ENCODE measurements around the gene RBMS3.
"Not testable (repeated sequence)": the region's sequence is repeated elsewhere in the genome, so short reads cannot be mapped to it uniquely, and the experiment has no call there.

RBMS3 gene

GRCh38 chr3:29345516-29346300 is 64.8 kb downstream of the RBMS3 start:
- Histone ChIP-seq H3K9me3 (ENCODE audit: control insufficient read depth, insufficient read depth, low read length) (no peaks in the 10 kb centered on the region), H3K4me3 (ENCODE audit: low read depth, low read length) (no peak overlapping the region), H3K9ac (ENCODE audit: low read depth, low read length) (peak overlapping the region; percentile 4), H3K27me3 (ENCODE audit: control insufficient read depth, insufficient read depth, low read length) (no peaks in the 10 kb centered on the region), H3K36me3 (ENCODE audit: control insufficient read depth, insufficient read depth, low read length) (no peaks in the 10 kb centered on the region), H3K4me1 (ENCODE audit: control insufficient read depth, insufficient read depth, low read length) (peaks cover 26% of the 10 kb centered on the region)

- Histone ChIP-seq H3K4me1 (ENCODE audit: control insufficient read depth, insufficient read depth, low read length) (peaks cover 26% of the 10 kb centered on the region), H3K36me3 (ENCODE audit: control insufficient read depth, insufficient read depth, low read length) (no peaks in the 10 kb centered on the region), H3K27me3 (ENCODE audit: control insufficient read depth, insufficient read depth, low read length) (no peaks in the 10 kb centered on the region), H3K9ac (ENCODE audit: low read depth, low read length) (no peak overlapping the region), H3K9me3 (ENCODE audit: control insufficient read depth, insufficient read depth, low read length) (no peaks in the 10 kb centered on the region), H3K4me3 (ENCODE audit: low read depth, low read length) (no peak overlapping the region)
These were observed 66.0 kb downstream of the RBMS3 start for GRCh38 chr3:29346828-29347227.

GRCh38 chr3:29347412-29347811 is 66.5 kb downstream of the RBMS3 start:
- no peak overlapping the region for H3K4me3 ChIP-seq (ENCODE audit: low read depth, low read length)
- H3K36me3 ChIP-seq (ENCODE audit: control insufficient read depth, insufficient read depth, low read length), result no peaks in the 10 kb centered on the region
- no peaks in the 10 kb centered on the region for H3K9me3 ChIP-seq (ENCODE audit: control insufficient read depth, insufficient read depth, low read length)
- H3K4me1 ChIP-seq (ENCODE audit: control insufficient read depth, insufficient read depth, low read length), result peaks cover 26% of the 10 kb centered on the region
- H3K27me3 ChIP-seq (ENCODE audit: control insufficient read depth, insufficient read depth, low read length), result no peaks in the 10 kb centered on the region
- H3K9ac ChIP-seq (ENCODE audit: low read depth, low read length), result no peak overlapping the region

GRCh38 chr3:29348316-29348715 is 67.4 kb downstream of the RBMS3 start:
- no peaks in the 10 kb centered on the region for H3K36me3 ChIP-seq (ENCODE audit: control insufficient read depth, insufficient read depth, low read length)
- no peaks in the 10 kb centered on the region for H3K27me3 ChIP-seq (ENCODE audit: control insufficient read depth, insufficient read depth, low read length)
- no peak overlapping the region for H3K9ac ChIP-seq (ENCODE audit: low read depth, low read length)
- peaks cover 26% of the 10 kb centered on the region for H3K4me1 ChIP-seq (ENCODE audit: control insufficient read depth, insufficient read depth, low read length)
- H3K4me3 ChIP-seq (ENCODE audit: low read depth, low read length), result no peak overlapping the region
- no peaks in the 10 kb centered on the region for H3K9me3 ChIP-seq (ENCODE audit: control insufficient read depth, insufficient read depth, low read length)

GRCh38 chr3:29349049-29349448 is 68.2 kb downstream of the RBMS3 start:
- Histone ChIP-seq H3K9ac (ENCODE audit: low read depth, low read length) (no peak overlapping the region), H3K36me3 (ENCODE audit: control insufficient read depth, insufficient read depth, low read length) (no peaks in the 10 kb centered on the region), H3K4me3 (ENCODE audit: low read depth, low read length) (no peak overlapping the region), H3K4me1 (ENCODE audit: control insufficient read depth, insufficient read depth, low read length) (peaks cover 26% of the 10 kb centered on the region), H3K27me3 (ENCODE audit: control insufficient read depth, insufficient read depth, low read length) (no peaks in the 10 kb centered on the region), H3K9me3 (ENCODE audit: control insufficient read depth, insufficient read depth, low read length) (no peaks in the 10 kb centered on the region)

GRCh38 chr3:29353807-29354206 is 72.9 kb downstream of the RBMS3 start:
- Histone ChIP-seq H3K9ac (ENCODE audit: low read depth, low read length) (no peak overlapping the region), H3K27me3 (ENCODE audit: control insufficient read depth, insufficient read depth, low read length) (no peaks in the 10 kb centered on the region), H3K36me3 (ENCODE audit: control insufficient read depth, insufficient read depth, low read length) (no peaks in the 10 kb centered on the region), H3K4me1 (ENCODE audit: control insufficient read depth, insufficient read depth, low read length) (no peaks in the 10 kb centered on the region), H3K9me3 (ENCODE audit: control insufficient read depth, insufficient read depth, low read length) (no peaks in the 10 kb centered on the region), H3K4me3 (ENCODE audit: low read depth, low read length) (no peak overlapping the region)

- no peaks in the 10 kb centered on the region for H3K9me3 ChIP-seq (ENCODE audit: control insufficient read depth, insufficient read depth, low read length)
- H3K27me3 ChIP-seq (ENCODE audit: control insufficient read depth, insufficient read depth, low read length), result no peaks in the 10 kb centered on the region
- H3K36me3 ChIP-seq (ENCODE audit: control insufficient read depth, insufficient read depth, low read length), result no peaks in the 10 kb centered on the region
- no peak overlapping the region for H3K9ac ChIP-seq (ENCODE audit: low read depth, low read length)
- H3K4me3 ChIP-seq (ENCODE audit: low read depth, low read length), result no peak overlapping the region
- no peaks in the 10 kb centered on the region for H3K4me1 ChIP-seq (ENCODE audit: control insufficient read depth, insufficient read depth, low read length)
These were observed 74.0 kb downstream of the RBMS3 start for GRCh38 chr3:29354894-29355293.

- H3K9ac ChIP-seq (ENCODE audit: low read depth, low read length), result no peak overlapping the region
- no peaks in the 10 kb centered on the region for H3K4me1 ChIP-seq (ENCODE audit: control insufficient read depth, insufficient read depth, low read length)
- H3K27me3 ChIP-seq (ENCODE audit: control insufficient read depth, insufficient read depth, low read length), result no peaks in the 10 kb centered on the region
- no peaks in the 10 kb centered on the region for H3K36me3 ChIP-seq (ENCODE audit: control insufficient read depth, insufficient read depth, low read length)
- no peak overlapping the region for H3K4me3 ChIP-seq (ENCODE audit: low read depth, low read length)
- no peaks in the 10 kb centered on the region for H3K9me3 ChIP-seq (ENCODE audit: control insufficient read depth, insufficient read depth, low read length)
These were observed 75.2 kb downstream of the RBMS3 start for GRCh38 chr3:29356062-29356461.

GRCh38 chr3:29360289-29360688 is 79.4 kb downstream of the RBMS3 start:
- not testable (repeated sequence) for H3K36me3 ChIP-seq (ENCODE audit: control insufficient read depth, insufficient read depth, low read length)

GRCh38 chr3:29363110-29363509 is 82.2 kb downstream of the RBMS3 start:
- no peak overlapping the region for H3K4me3 ChIP-seq (ENCODE audit: low read depth, low read length)
- no peaks in the 10 kb centered on the region for H3K36me3 ChIP-seq (ENCODE audit: control insufficient read depth, insufficient read depth, low read length)
- no peak overlapping the region for H3K9ac ChIP-seq (ENCODE audit: low read depth, low read length)
- H3K27me3 ChIP-seq (ENCODE audit: control insufficient read depth, insufficient read depth, low read length), result no peaks in the 10 kb centered on the region
- H3K4me1 ChIP-seq (ENCODE audit: control insufficient read depth, insufficient read depth, low read length), result no peaks in the 10 kb centered on the region
- H3K9me3 ChIP-seq (ENCODE audit: control insufficient read depth, insufficient read depth, low read length), result no peaks in the 10 kb centered on the region

More at GRCh38 chr3:29360289-29360688, 79.4 kb downstream of the RBMS3 start:
- not testable (repeated sequence) for H3K27me3 ChIP-seq (ENCODE audit: control insufficient read depth, insufficient read depth, low read length); H3K4me1 ChIP-seq (ENCODE audit: control insufficient read depth, insufficient read depth, low read length); H3K9ac ChIP-seq (ENCODE audit: low read depth, low read length); H3K4me3 ChIP-seq (ENCODE audit: low read depth, low read length); H3K9me3 ChIP-seq (ENCODE audit: control insufficient read depth, insufficient read depth, low read length)

GRCh38 chr3:29370021-29370420 is 89.2 kb downstream of the RBMS3 start:
- Histone ChIP-seq H3K27me3 (ENCODE audit: control insufficient read depth, insufficient read depth, low read length) (no peaks in the 10 kb centered on the region), H3K9me3 (ENCODE audit: control insufficient read depth, insufficient read depth, low read length) (no peaks in the 10 kb centered on the region), H3K9ac (ENCODE audit: low read depth, low read length) (no peak overlapping the region), H3K4me3 (ENCODE audit: low read depth, low read length) (no peak overlapping the region), H3K4me1 (ENCODE audit: control insufficient read depth, insufficient read depth, low read length) (peaks cover 3% of the 10 kb centered on the region), H3K36me3 (ENCODE audit: control insufficient read depth, insufficient read depth, low read length) (no peaks in the 10 kb centered on the region)

Measured in iPS-15b (cell line).